CD4-positive, alpha-beta T cell (primary cell): ENCODE measurements around the gene GLIS1. TPM values are rescaled to one million over a fixed set of nuclear protein-coding genes. Genes with fewer than 3 reads are reported as not detected.

Experiments
- ATAC-seq: fragments of 200-7000 bp; cut with Tn5 transposase; one replicate; pipeline ENCODE4 v1.10.0; 2022; ENCODE audit warnings: mild to moderate bottlenecking; ENCODE audit not compliant: poor library complexity
- CTCF ChIA-PET: fragments of 350-600 bp; sonication (Branson Sonifier 250); formaldehyde crosslinking; loops from one replicate; lab custom pipeline; 2021; ENCODE audit warnings: antibody characterized with exemption, inconsistent platforms; lab: Charles Lee
- POLR2A ChIA-PET: fragments of 350-600 bp; sonication (Branson Sonifier 250); formaldehyde crosslinking; loops from one replicate; lab custom pipeline; 2021; ENCODE audit warnings: antibody characterized with exemption, inconsistent platforms; lab: Charles Lee
- DNase-seq, 14 experiments: peaks; one replicate each; pipeline ENCODE4 v3.0.0-alpha.2; 2013 to 2020; ENCODE audit warnings: mixed read lengths in 2 of 14
- H3K27ac ChIP-seq, 2 donors: one replicate each; pipeline versions ENCODE4 v1.5.1 to v1.7.0; 2013; ENCODE audit warnings: low read length in 2 of 2, low read depth in 1 of 2, mild to moderate bottlenecking in 1 of 2
- H3K27me3 ChIP-seq, 2 experiments: 1 replicate in 1 of 2; 2 replicates in 1 of 2; pipeline versions ENCODE4 v1.6.1 to v1.7.0; 2013; ENCODE audit warnings: low read length in 2 of 2, control low read depth in 1 of 2, mild to moderate bottlenecking in 1 of 2, moderate library complexity in 1 of 2; ENCODE audit not compliant: insufficient read depth in 2 of 2, control insufficient read depth in 1 of 2
- H3K36me3 ChIP-seq: one replicate; pipeline ENCODE4 v1.6.1; 2013; ENCODE audit warnings: low read length, control low read depth; ENCODE audit not compliant: insufficient read depth
- H3K4me1 ChIP-seq: one replicate; pipeline ENCODE4 v1.6.1; 2013; ENCODE audit warnings: low read length, control low read depth; ENCODE audit not compliant: insufficient read depth
- H3K4me3 ChIP-seq: one replicate; pipeline ENCODE4 v1.5.1; 2013; ENCODE audit warnings: mild to moderate bottlenecking, low read length, moderate library complexity
- H3K9me3 ChIP-seq, 2 experiments: 1 replicate in 1 of 2; 2 replicates in 1 of 2; pipeline versions ENCODE4 v1.6.1 to v1.7.0; 2013; ENCODE audit warnings: low read length in 2 of 2, mild to moderate bottlenecking in 2 of 2, control low read depth in 1 of 2, moderate library complexity in 1 of 2; ENCODE audit not compliant: control insufficient read depth in 1 of 2, insufficient read depth in 1 of 2
- H3K27ac Mint-ChIP-seq: one replicate; pipeline ENCODE4 v1.8.0; 2020; ENCODE audit warnings: mixed read lengths
- H3K27me3 Mint-ChIP-seq: one replicate; pipeline ENCODE4 v1.8.0; 2021; ENCODE audit warnings: mixed read lengths
- H3K36me3 Mint-ChIP-seq: one replicate; pipeline ENCODE4 v1.8.0; 2021; ENCODE audit warnings: low read depth, mixed read lengths
- H3K4me1 Mint-ChIP-seq: one replicate; pipeline ENCODE4 v1.8.0; 2021; ENCODE audit warnings: low read depth, mixed read lengths
- H3K4me3 Mint-ChIP-seq: one replicate; pipeline ENCODE4 v1.8.0; 2020; ENCODE audit warnings: mild to moderate bottlenecking, mixed read lengths
- H3K9me3 Mint-ChIP-seq: one replicate; pipeline ENCODE4 v1.8.0; 2020; ENCODE audit warnings: mixed read lengths
- CTCF ChIP-seq: fragments of 200-600 bp; IDR thresholded peaks from one replicate; pipeline ENCODE4 v1.8.0; 2022; ENCODE audit warnings: antibody characterized with exemption, mild to moderate bottlenecking
- intact Hi-C, 2 experiments: fragments of 100-400 bp; cut with DNase I in 1 of 2; cut with micrococcal nuclease in 1 of 2; formaldehyde crosslinking; loops; one replicate each; pipeline versions ENCODE4 v1.15.1 to v1.9.0; 2023 to 2025; cut with DNase I, micrococcal nuclease
- total RNA-seq, 174 experiments: library from RNA in 2 of 174; stranded (reverse) in 2 of 174; gene quantifications; one replicate each; pipeline ENCODE4 v1.2.3 and lab custom pipeline; 2021 to 2026

The GLIS1 gene
- total RNA-seq, 2 experiments from 2014 or later, result not detected

- ATAC-seq, result no peak
These were observed 278.7 kb downstream of the GLIS1 start for GRCh38 chr1:53460211-53460634.

GRCh38 chr1:53459321-53460175, 279.4 kb downstream of the GLIS1 start, which contains the start of gene DMRTB1:
Gene DMRTB1, plus strand, starts transcription at chr1:53459399. Its CDS starts 55 bp downstream, at chr1:53459454.
- Histone ChIP-seq H3K36me3 (no peaks in the 10 kb centered on the region), H3K4me3 (no peak within 1 kb of the TSS), H3K4me1 (peaks cover 2% of the 10 kb centered on the region), H3K27ac (no peak within 1 kb of the TSS), H3K9me3 (no peaks in the 10 kb centered on the region), H3K27me3 (no peaks in the 10 kb centered on the region)
- POLR2A ChIA-PET, result no interaction called here
- H3K27ac Mint-ChIP-seq, result no peak within 1 kb of the TSS
- H3K4me1 Mint-ChIP-seq, result no peaks in the 10 kb centered on the region
- ATAC-seq, result no peak
- H3K9me3 Mint-ChIP-seq, result no peaks in the 10 kb centered on the region
- intact Hi-C loops, result no loop called here
- H3K36me3 Mint-ChIP-seq, result no peaks in the 10 kb centered on the region
- CTCF ChIA-PET, result no interaction called here
- H3K27me3 Mint-ChIP-seq, result peaks cover 15% of the 10 kb centered on the region
- H3K4me3 Mint-ChIP-seq, result no peak within 1 kb of the TSS
- peak in 1 of 14 experiments; percentile 33 for DNase-seq
- no peak for TF ChIP-seq CTCF

More at GRCh38 chr1:53460211-53460634, 278.7 kb downstream of the GLIS1 start:
- H3K27ac Mint-ChIP-seq, result no peak overlapping the region
- ChIA-PET POLR2A (no interaction called here), CTCF (no interaction called here)
- Histone ChIP-seq H3K4me1 (peaks cover 2% of the 10 kb centered on the region), H3K4me3 (no peak overlapping the region), H3K9me3 (no peaks in the 10 kb centered on the region), H3K36me3 (no peaks in the 10 kb centered on the region), H3K27ac (no peak overlapping the region), H3K27me3 (no peaks in the 10 kb centered on the region)
- peaks cover 8% of the 10 kb centered on the region for H3K27me3 Mint-ChIP-seq
- TF ChIP-seq CTCF, result no peak
- intact Hi-C loops, result no loop called here
- H3K4me3 Mint-ChIP-seq, result no peak overlapping the region
- H3K9me3 Mint-ChIP-seq, result no peaks in the 10 kb centered on the region
- H3K36me3 Mint-ChIP-seq, result no peaks in the 10 kb centered on the region
- no peak for DNase-seq
- no peaks in the 10 kb centered on the region for H3K4me1 Mint-ChIP-seq

GRCh38 chr1:53458634-53459033, 280.3 kb downstream of the GLIS1 start:
- Histone ChIP-seq H3K9me3 (no peaks in the 10 kb centered on the region), H3K27me3 (no peaks in the 10 kb centered on the region), H3K27ac (no peak overlapping the region), H3K4me3 (no peak overlapping the region), H3K4me1 (peaks cover 2% of the 10 kb centered on the region), H3K36me3 (no peaks in the 10 kb centered on the region)
- no peak for ATAC-seq
- ChIA-PET POLR2A (no interaction called here), CTCF (no interaction called here)
- peaks cover 17% of the 10 kb centered on the region for H3K27me3 Mint-ChIP-seq
- TF ChIP-seq CTCF, result no peak
- no peaks in the 10 kb centered on the region for H3K36me3 Mint-ChIP-seq
- H3K27ac Mint-ChIP-seq, result no peak overlapping the region
- intact Hi-C loops, result no loop called here
- H3K4me1 Mint-ChIP-seq, result no peaks in the 10 kb centered on the region
- no peak overlapping the region for H3K4me3 Mint-ChIP-seq
- no peak for DNase-seq
- H3K9me3 Mint-ChIP-seq, result no peaks in the 10 kb centered on the region

Other genes starting within 250 kb of the GLIS1 start
- gene NDC1, start 99.1 kb upstream of the GLIS1 start, total RNA-seq, result 1 to 10 TPM; 5.4 to 8.1 TPM
- gene YIPF1, start 150.6 kb upstream of the GLIS1 start, total RNA-seq, result 1 to 10 TPM; 4.3 to 5.5 TPM
- not detected for gene DIO1, start 155.0 kb upstream of the GLIS1 start, total RNA-seq
- gene IFT25, start 206.5 kb upstream of the GLIS1 start, total RNA-seq, result 10 to 100 TPM; 12.7 to 13.9 TPM
- 1 to 10 TPM; 3.9 to 5.0 TPM for gene LRRC42, start 207.2 kb upstream of the GLIS1 start, total RNA-seq